ENCODE data around the gene RIOK1.
A peak's percentile ranks its signal among the peaks of the same experiment; 100 is the strongest.

Gene RIOK1

DNA sequence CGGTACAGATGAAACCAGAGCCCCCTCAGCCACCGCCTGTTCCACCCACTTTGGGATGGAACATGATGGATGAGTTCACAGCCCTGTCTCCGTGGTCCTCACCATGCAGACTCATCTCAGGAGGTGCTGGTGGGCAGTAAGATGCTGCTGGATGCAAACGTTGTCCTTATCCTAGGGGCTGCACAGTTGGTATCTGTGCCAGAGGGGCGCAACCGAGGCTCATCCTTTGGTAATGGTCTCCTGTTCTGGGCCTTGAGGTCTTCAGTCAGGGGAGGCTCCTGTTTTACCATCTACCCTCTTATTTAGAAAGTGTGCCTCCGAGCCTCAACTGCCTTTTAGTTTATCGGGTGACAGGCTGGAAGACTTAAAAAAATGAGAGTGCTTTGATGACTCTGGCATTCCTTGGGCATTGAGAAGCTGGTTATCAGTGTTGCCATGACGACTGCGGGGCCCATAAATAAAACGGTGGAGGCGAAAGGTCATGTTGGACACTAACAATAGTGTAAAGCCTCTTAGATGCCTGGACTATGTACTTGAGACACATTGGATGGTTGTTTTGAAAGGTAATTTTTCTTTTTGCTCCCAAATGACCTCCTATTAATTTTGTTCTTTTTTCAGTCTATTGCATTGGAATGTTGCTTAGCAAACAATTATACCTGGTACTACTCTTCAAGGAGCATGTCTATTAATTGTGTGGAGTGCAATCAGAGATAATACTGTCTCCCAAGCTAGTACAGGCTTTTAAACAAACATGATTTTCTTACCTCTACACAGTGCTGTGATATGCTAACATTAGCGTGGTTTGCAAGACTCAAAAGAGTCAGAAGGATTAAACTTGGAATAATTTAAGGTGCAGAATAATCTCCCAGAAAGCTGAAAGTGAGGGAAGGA, 77.6 kb downstream of the RIOK1 start:
- H3K27ac ChIP-seq (ENCODE audit: low read length, poor library complexity, severe bottlenecking), result no peak overlapping the region

More for the DNA sequence above, 77.6 kb downstream of the RIOK1 start:
- no peak overlapping the region for H2BK120ac ChIP-seq (ENCODE audit: low read depth, low read length)
- H3K4me2 ChIP-seq (ENCODE audit: low read length, poor library complexity, severe bottlenecking), result no peak overlapping the region
- no peak overlapping the region for H4K8ac ChIP-seq (ENCODE audit: low read length)
- no peak overlapping the region for H2BK5ac ChIP-seq (ENCODE audit: low read depth, low read length, poor library complexity, severe bottlenecking)
- H4K91ac ChIP-seq (ENCODE audit: low read length), result peak overlapping the region; percentile 36
- H3K79me1 ChIP-seq (replicated peaks; ENCODE audit: low read length, poor library complexity, severe bottlenecking), result no peaks in the 10 kb centered on the region
- WGBS, result 58% methylated on average over 13 of the region's 13 CpGs
- H3K4me3 ChIP-seq (ENCODE audit: insufficient read depth in 1 of 2, low read depth in 1 of 2, low read length in 2 of 2), result no peak overlapping the region
- peaks cover 12% of the 10 kb centered on the region for H3K4me1 ChIP-seq (ENCODE audit: control insufficient read depth, insufficient read depth, low read depth, low read length)
- DNase-seq, result peak; percentile 75
- H3K9me3 ChIP-seq (ENCODE audit: control insufficient read depth, low read length), result no peaks in the 10 kb centered on the region
- H2AFZ ChIP-seq (ENCODE audit: low read depth, low read length), result no peak overlapping the region
- H2AK5ac ChIP-seq (ENCODE audit: low read length, severe bottlenecking), result no peak overlapping the region
- peak overlapping the region in 1 of 2 experiments; percentile 88 for H3K18ac ChIP-seq (ENCODE audit: low read depth in 1 of 2, low read length in 2 of 2)
- no peaks in the 10 kb centered on the region for H3K36me3 ChIP-seq (ENCODE audit: control insufficient read depth in 1 of 2, insufficient read depth in 2 of 2, low read depth in 1 of 2, low read length in 2 of 2)
- peak overlapping the region in 1 of 2 experiments; percentile 77 for H3K14ac ChIP-seq (ENCODE audit: low read length in 2 of 2)
- peak overlapping the region; percentile 61 to 93 for H2BK12ac ChIP-seq (ENCODE audit: low read length in 2 of 2)
- no peak overlapping the region for H3K23ac ChIP-seq (ENCODE audit: low read length in 2 of 2)
- peak overlapping the region; percentile 40 to 78 for H3K4ac ChIP-seq (ENCODE audit: low read depth in 1 of 2, low read length in 2 of 2)
- no peak overlapping the region for H3K9ac ChIP-seq (ENCODE audit: low read length)
- H2BK15ac ChIP-seq (ENCODE audit: low read depth, poor library complexity, severe bottlenecking), result no peak overlapping the region
- H3K27me3 ChIP-seq (ENCODE audit: control insufficient read depth in 1 of 2, insufficient read depth in 1 of 2, low read length in 2 of 2), result no peaks in the 10 kb centered on the region
